ENCODE results near the gene PRSS50. TPM values are rescaled to one million over a fixed set of nuclear protein-coding genes. Genes with fewer than 3 reads are reported as not detected.

Gene PRSS50
- total RNA-seq, 1 donor from 2014 or later: not detected

DNA sequence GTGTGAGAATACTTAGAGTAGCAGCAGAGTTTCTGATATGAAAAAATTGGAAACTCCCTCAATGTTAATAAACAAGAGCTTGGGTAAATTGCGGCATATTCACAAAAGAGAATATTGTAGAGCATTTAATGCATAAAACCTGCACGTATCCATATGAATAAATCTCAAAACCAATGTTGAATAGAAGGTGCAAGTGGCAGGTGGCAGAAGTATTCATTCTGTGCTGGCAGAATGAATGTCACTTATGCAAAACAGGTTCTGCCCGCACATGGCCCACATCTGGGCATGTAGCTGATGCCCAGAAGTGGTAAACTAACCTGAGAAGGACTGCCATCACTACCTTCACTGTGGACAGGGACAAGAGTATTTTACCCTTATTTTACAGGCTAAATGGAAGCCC, 14.1 kb upstream of the PRSS50 start:
- TF ChIP-seq CTCF (IDR thresholded peaks at IDR 0.05): no peak
- no peaks in the 10 kb centered on the region for H3K4me1 ChIP-seq
- no peak overlapping the region for H3K27ac ChIP-seq
- H3K4me3 ChIP-seq: no peak overlapping the region
- intact Hi-C loops (cut with DNase I): no loop called here
- no peak for DNase-seq (ENCODE audit: low spot score in 2 of 2)
- no peaks in the 10 kb centered on the region for H3K9me3 ChIP-seq
- no peaks in the 10 kb centered on the region for H3K36me3 ChIP-seq
- H3K27me3 ChIP-seq: no peaks in the 10 kb centered on the region

DNA sequence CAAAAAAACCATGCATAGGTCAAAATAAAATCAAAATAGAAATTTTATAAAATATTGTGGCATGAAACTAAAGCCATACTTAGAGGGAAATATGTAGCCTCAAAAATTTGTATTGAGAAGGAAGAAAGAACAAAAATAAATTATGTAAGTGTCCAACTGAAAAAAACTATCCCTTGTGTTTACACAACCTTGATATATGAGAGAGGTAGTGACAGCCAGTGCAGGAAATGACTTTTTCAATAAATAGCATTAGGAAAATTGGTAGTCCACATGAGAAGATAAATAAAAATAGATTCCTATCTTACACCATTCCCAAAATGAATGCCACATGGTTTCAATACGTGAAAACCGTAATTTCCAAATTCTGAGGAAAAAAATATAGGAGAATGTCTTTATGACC, 13.2 kb upstream of the PRSS50 start:
- DNase-seq (ENCODE audit: low spot score in 2 of 2): no peak
- H3K9me3 ChIP-seq: no peaks in the 10 kb centered on the region
- no peak overlapping the region for H3K4me3 ChIP-seq
- H3K27ac ChIP-seq: no peak overlapping the region
- no peaks in the 10 kb centered on the region for H3K36me3 ChIP-seq
- no peaks in the 10 kb centered on the region for H3K4me1 ChIP-seq
- intact Hi-C loops (cut with DNase I): no loop called here
- TF ChIP-seq CTCF (IDR thresholded peaks at IDR 0.05): no peak
- H3K27me3 ChIP-seq: no peaks in the 10 kb centered on the region

DNA sequence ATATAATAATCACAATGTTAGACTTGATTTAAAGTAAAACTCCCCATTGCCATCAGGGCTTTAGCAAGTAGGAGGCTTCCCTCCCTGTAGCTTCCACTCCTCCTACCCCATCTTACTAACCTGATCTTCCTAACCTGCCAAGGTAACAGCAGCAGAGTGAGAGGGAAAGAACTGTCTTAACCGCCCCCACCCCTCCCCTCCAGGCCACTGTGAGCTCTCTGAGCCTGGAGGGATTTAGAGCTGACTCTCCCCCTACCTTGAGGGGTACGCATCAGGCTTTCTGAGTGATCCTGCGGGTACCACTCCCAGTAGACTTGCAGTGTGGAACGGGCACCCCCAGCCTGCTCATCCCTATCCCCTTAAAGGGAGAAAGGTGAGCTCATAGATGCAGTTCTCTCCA, 11.4 kb upstream of the PRSS50 start:
- Histone ChIP-seq H3K4me3 (no peak overlapping the region), H3K27ac (no peak overlapping the region), H3K27me3 (no peaks in the 10 kb centered on the region), H3K36me3 (no peaks in the 10 kb centered on the region), H3K4me1 (no peaks in the 10 kb centered on the region), H3K9me3 (no peaks in the 10 kb centered on the region)
- DNase-seq (ENCODE audit: low spot score in 2 of 2): no peak
- intact Hi-C loops (cut with DNase I): no loop called here
- TF ChIP-seq CTCF (IDR thresholded peaks at IDR 0.05): no peak

DNA sequence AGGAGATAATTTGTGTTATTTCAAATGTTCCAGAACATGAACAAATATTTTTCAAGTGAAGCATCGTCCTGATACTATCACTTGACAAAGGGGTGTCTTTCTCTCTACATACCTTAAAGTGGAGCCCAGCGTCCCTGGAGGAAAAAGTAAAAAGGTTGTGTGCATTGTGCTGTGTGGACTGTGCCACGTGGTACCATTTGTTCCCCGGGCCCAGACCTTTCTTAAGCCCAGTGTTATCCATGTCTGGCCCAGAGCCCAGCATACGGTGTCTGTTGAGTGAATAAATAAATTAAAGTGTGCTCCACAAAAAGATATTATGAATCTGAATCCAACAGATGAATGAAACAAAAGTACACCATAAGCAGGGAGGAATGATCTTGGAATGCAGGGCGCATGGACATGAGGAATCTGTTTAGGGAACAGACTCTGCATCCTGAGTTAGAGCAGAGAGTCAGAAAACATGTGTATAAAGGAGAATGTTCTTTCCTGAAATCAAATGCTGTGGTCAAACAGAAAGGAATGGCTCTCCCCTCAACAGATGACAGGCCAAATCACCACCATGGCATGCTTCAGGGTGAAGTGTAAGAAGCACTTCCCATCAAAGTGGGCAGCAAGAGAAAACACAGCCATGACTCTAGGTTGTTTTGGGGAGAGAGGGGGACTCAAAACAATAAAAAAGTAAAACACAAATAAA, 8.1 kb upstream of the PRSS50 start:
- Histone ChIP-seq H3K27ac (no peak overlapping the region), H3K9me3 (no peaks in the 10 kb centered on the region), H3K27me3 (no peaks in the 10 kb centered on the region), H3K4me3 (no peak overlapping the region), H3K4me1 (no peaks in the 10 kb centered on the region), H3K36me3 (no peaks in the 10 kb centered on the region)
- intact Hi-C loops (cut with DNase I): no loop called here
- TF ChIP-seq CTCF (IDR thresholded peaks at IDR 0.05): no peak
- DNase-seq (ENCODE audit: low spot score in 2 of 2): no peak

DNA sequence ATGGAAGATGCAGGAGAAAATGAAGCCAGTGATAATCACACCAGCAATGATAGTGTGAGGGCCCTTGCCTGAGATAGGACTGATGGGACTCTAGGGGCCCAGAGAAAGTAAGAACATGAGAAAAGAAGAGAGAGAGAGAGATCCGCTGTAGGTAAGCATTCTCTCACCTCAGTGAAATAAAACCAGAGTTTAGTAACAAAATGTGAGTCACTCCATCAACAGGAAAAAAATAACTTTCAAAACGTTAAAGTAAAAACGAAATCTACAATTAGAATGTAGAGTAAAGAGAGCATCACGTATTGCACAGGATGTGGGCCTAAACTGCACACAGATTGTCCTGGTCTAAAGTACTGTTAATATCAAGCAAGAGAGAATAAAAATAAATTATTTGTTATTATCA, 6.8 kb upstream of the PRSS50 start:
- H3K4me1 ChIP-seq: no peaks in the 10 kb centered on the region
- H3K27me3 ChIP-seq: no peaks in the 10 kb centered on the region
- no peak overlapping the region for H3K4me3 ChIP-seq
- no peak overlapping the region for H3K27ac ChIP-seq
- TF ChIP-seq CTCF (IDR thresholded peaks at IDR 0.05): no peak
- H3K9me3 ChIP-seq: no peaks in the 10 kb centered on the region
- intact Hi-C loops (cut with DNase I): no loop called here
- no peaks in the 10 kb centered on the region for H3K36me3 ChIP-seq
- DNase-seq (ENCODE audit: low spot score in 2 of 2): no peak

GRCh38 chr3:46722443-46722842, 4.8 kb upstream of the PRSS50 start:
- intact Hi-C loops (cut with DNase I): no loop called here
- no peaks in the 10 kb centered on the region for H3K9me3 ChIP-seq
- DNase-seq (ENCODE audit: low spot score in 2 of 2): no peak

More at GRCh38 chr3:46722443-46722842, 4.8 kb upstream of the PRSS50 start:
- Histone ChIP-seq H3K36me3 (no peaks in the 10 kb centered on the region), H3K4me3 (no peak overlapping the region), H3K27me3 (no peaks in the 10 kb centered on the region), H3K27ac (no peak overlapping the region), H3K4me1 (no peaks in the 10 kb centered on the region)
- TF ChIP-seq CTCF (IDR thresholded peaks at IDR 0.05): no peak
